ENCODE measurements around the gene C22orf31.

C22orf31 gene

GRCh38 chr22:29080106-29080975, 18.7 kb upstream of the C22orf31 start:
- no peak for DNase-seq

GRCh38 chr22:29079218-29079901, 17.7 kb upstream of the C22orf31 start:
- DNase-seq: no peak

- DNase-seq: no peak
Observed at GRCh38 chr22:29078869-29079207, 17.2 kb upstream of the C22orf31 start.

GRCh38 chr22:29078036-29078868, 16.6 kb upstream of the C22orf31 start:
- DNase-seq: peak; percentile 31

- DNase-seq: no peak
Observed at GRCh38 chr22:29074276-29074772, 12.7 kb upstream of the C22orf31 start.

- peak; percentile 52 for DNase-seq
Observed at GRCh38 chr22:29073618-29074275, 12.1 kb upstream of the C22orf31 start.

- DNase-seq: no peak
Observed at GRCh38 chr22:29072979-29073617, 11.5 kb upstream of the C22orf31 start, which contains the start of gene KREMEN1. Gene KREMEN1, plus strand, starts transcription at chr22:29073035. Its CDS starts 96 bp downstream, at chr22:29073131.

- peak; percentile 92 for DNase-seq
Observed at GRCh38 chr22:29072193-29072978, 10.8 kb upstream of the C22orf31 start.

GRCh38 chr22:29071261-29072045, 9.8 kb upstream of the C22orf31 start:
- DNase-seq: peak; percentile 72

GRCh38 chr22:29070490-29070889, 8.9 kb upstream of the C22orf31 start:
- peak; percentile 2 for DNase-seq

- no peak for DNase-seq
Observed at GRCh38 chr22:29069463-29069862, 7.8 kb upstream of the C22orf31 start.

GRCh38 chr22:29065468-29066190, 4.0 kb upstream of the C22orf31 start:
- no peak for DNase-seq

- no peak for DNase-seq
Observed at GRCh38 chr22:29062286-29062821, 723 bp upstream of the C22orf31 start.

GRCh38 chr22:29060931-29061330, 700 bp downstream of the C22orf31 start:
- no peak for DNase-seq

GRCh38 chr22:29060251-29060869, 1.3 kb downstream of the C22orf31 start:
- DNase-seq: no peak

- DNase-seq: no peak
Observed at GRCh38 chr22:29056472-29056871, 5.2 kb downstream of the C22orf31 start.

GRCh38 chr22:29055192-29055830, 6.3 kb downstream of the C22orf31 start:
- no peak for DNase-seq

- no peak for DNase-seq
Observed at GRCh38 chr22:29054251-29054767, 7.3 kb downstream of the C22orf31 start.

Measured in DMS53 (cell line).